Measurements from ENCODE around the gene CPT2. TPM values are rescaled to one million over a fixed set of nuclear protein-coding genes. Genes with fewer than 3 reads are reported as not detected.
A peak's percentile ranks its signal among the peaks of the same experiment; 100 is the strongest.

CPT2 gene
- total and polyA plus RNA-seq, 2 of the 4 experiments (the other 2 are of a cell fraction), result 15.8 to 16.0 TPM

- TF ChIP-seq NFE2L2 (IDR thresholded peaks at IDR 0.05; ENCODE audit: low read depth, low read length), result no peak
- TF ChIP-seq CEBPB (IDR thresholded peaks at IDR 0.05; ENCODE audit: low read depth, low read length), result no peak
- no peak for TF ChIP-seq BHLHE40 (IDR thresholded peaks at IDR 0.05; ENCODE audit: low read depth, low read length)
- TF ChIP-seq MXI1 (IDR thresholded peaks at IDR 0.05; ENCODE audit: borderline replicate concordance, low read depth, low read length), result no peak
These were observed 53.1 kb downstream of the CPT2 start (continued) for GRCh38 chr1:53249706-53250105.

GRCh38 chr1:53250325-53250724 is 53.7 kb downstream of the CPT2 start:
- ChIA-PET CTCF (no interaction called here), POLR2A (ENCODE audit: unreplicated experiment) (no interaction called here)
- Histone ChIP-seq H3K4me1 (ENCODE audit: control insufficient read depth, insufficient read depth, low read length) (peaks cover 11% of the 10 kb centered on the region), H2AFZ (replicated peaks; ENCODE audit: low read length, poor library complexity) (no peak overlapping the region), H3K4ac (ENCODE audit: low read depth, low read length) (no peak overlapping the region), H3K9ac (ENCODE audit: low read depth, low read length) (no peak overlapping the region), H3K23ac (ENCODE audit: low read depth, low read length) (no peak overlapping the region), H3K4me2 (ENCODE audit: low read depth, low read length) (no peak overlapping the region), H3K18ac (ENCODE audit: low read depth, low read length) (no peak overlapping the region), H2BK15ac (ENCODE audit: low read depth, low read length) (no peak overlapping the region), H4K8ac (ENCODE audit: low read depth in 2 of 2, low read length in 2 of 2) (no peak overlapping the region), H3K79me1 (ENCODE audit: low read depth in 1 of 2, low read length in 2 of 2) (no peaks in the 10 kb centered on the region), H4K5ac (ENCODE audit: low read depth, low read length) (no peak overlapping the region), H2BK5ac (ENCODE audit: low read depth, low read length, poor library complexity, severe bottlenecking) (no peak overlapping the region), H4K20me1 (ENCODE audit: insufficient read depth, low read length) (no peaks in the 10 kb centered on the region), H3K4me3 (ENCODE audit: insufficient read depth, low read depth, low read length) (no peak overlapping the region), H3K14ac (replicated peaks; ENCODE audit: low read depth, low read length) (no peak overlapping the region), H3K9me3 (ENCODE audit: control insufficient read depth, insufficient read depth, low read length) (no peaks in the 10 kb centered on the region), H3K36me3 (ENCODE audit: control insufficient read depth, insufficient read depth, low read length) (no peaks in the 10 kb centered on the region), H2BK20ac (ENCODE audit: low read depth, low read length) (0 out of 2 replicates have a peak overlapping the region, but pooled peaks have one; percentile 16), H3K56ac (ENCODE audit: extremely low read depth, insufficient read depth, low read length) (no peak overlapping the region), H2AK9ac (replicated peaks; ENCODE audit: low read depth, low read length, poor library complexity) (no peak overlapping the region), H3K27ac (ENCODE audit: insufficient read depth, low read length) (no peak overlapping the region), H4K91ac (ENCODE audit: insufficient read depth, low read depth, low read length) (no peak overlapping the region), H2BK120ac (ENCODE audit: low read depth, low read length) (no peak overlapping the region), H3K9me1 (ENCODE audit: insufficient read depth, low read length) (peaks cover 21% of the 10 kb centered on the region), H3K27me3 (ENCODE audit: control insufficient read depth, insufficient read depth, low read length) (no peaks in the 10 kb centered on the region), H2AK5ac (ENCODE audit: low read depth, low read length) (no peak overlapping the region)
- 96 to 100% methylated on average over 2 to 3 of the region's 4 CpGs for WGBS, 2 experiments (ENCODE audit: extremely low coverage in 2 of 2, insufficient read length in 1 of 2)
- in situ Hi-C loops (cut with MboI; ENCODE audit: low sequenced_read_pairs), result no loop called here
- BruUV-seq (replicated peaks), result no TSS peak
- ATAC-seq (ENCODE audit: low read depth) (no peak), DNase-seq (no peak)
- intact Hi-C loops (cut with micrococcal nuclease), result no loop called here
- dilution Hi-C loops (cut with HindIII; ENCODE audit: low sequenced_read_pairs, unreplicated experiment), result no loop called here
- TF ChIP-seq NFE2L2 (IDR thresholded peaks at IDR 0.05; ENCODE audit: low read depth, low read length) (no peak), USF2 (IDR thresholded peaks at IDR 0.05; ENCODE audit: low read depth, low read length) (no peak), MXI1 (IDR thresholded peaks at IDR 0.05; ENCODE audit: borderline replicate concordance, low read depth, low read length) (no peak), SMC3 (IDR thresholded peaks at IDR 0.05; ENCODE audit: low read depth, low read length) (no peak), FOS (IDR thresholded peaks at IDR 0.05; ENCODE audit: low read depth, low read length) (no peak), BHLHE40 (IDR thresholded peaks at IDR 0.05; ENCODE audit: low read depth, low read length) (no peak), CTCF (conservative IDR thresholded peaks at IDR 0.05; ENCODE audit: low read depth, low read length) (no peak), MAFK (IDR thresholded peaks at IDR 0.05; ENCODE audit: low read depth, low read length) (no peak), CHD1 (IDR thresholded peaks at IDR 0.05; ENCODE audit: low read depth, low read length) (no peak), MAZ (IDR thresholded peaks at IDR 0.05; ENCODE audit: borderline replicate concordance, low read depth, low read length) (no peak), POLR2A (IDR thresholded peaks at IDR 0.05; ENCODE audit: low read depth, low read length) (no peak), RAD21 (IDR thresholded peaks at IDR 0.05; ENCODE audit: low read length) (no peak), RCOR1 (IDR thresholded peaks at IDR 0.05; ENCODE audit: insufficient replicate concordance, low read length) (no peak), ELK1 (IDR thresholded peaks at IDR 0.05; ENCODE audit: borderline replicate concordance, low read depth, low read length) (no peak)
